Caco-2 (cell line): ENCODE results near the gene ZNF469. TPM values are rescaled to one million over a fixed set of nuclear protein-coding genes. Genes with fewer than 3 reads are reported as not detected.

Experiments
- BruUV-seq: library from RNA; stranded (reverse); fragments of 400-500 nt; replicated peaks from 2 replicates; lab custom pipeline; 2021; lab: Mats Ljungman, UMichigan
- CTCF ChIA-PET: fragments of 300-600 bp; sonication (Branson Sonifier 250); formaldehyde crosslinking; loops from one replicate; lab custom pipeline; 2022; ENCODE audit warnings: antibody characterized with exemption; lab: Charles Lee
- POLR2A ChIA-PET: fragments of 300-600 bp; sonication (Branson Sonifier 250); formaldehyde crosslinking; loops from one replicate; lab custom pipeline; 2022; ENCODE audit warnings: antibody characterized with exemption; lab: Charles Lee
- DNase-seq, 2 experiments: peaks; one replicate each; pipeline versions ENCODE4 v3.0.0 to v3.0.0-alpha.2; 2020 to 2022
- H3K27me3 ChIP-seq: replicated peaks from 2 replicates; pipeline ENCODE4 v1.6.0; 2011; ENCODE audit warnings: low read length; ENCODE audit not compliant: control insufficient read depth, insufficient read depth
- H3K36me3 ChIP-seq: 2 replicates; pipeline ENCODE4 v1.5.1; 2011; ENCODE audit warnings: low read length; ENCODE audit not compliant: control insufficient read depth, insufficient read depth
- H3K4me1 ChIP-seq: fragments of 250-450 bp; sonication (Bioruptor Pico); 2 replicates; pipeline ENCODE4 v1.5.1; 2020; ENCODE audit warnings: mild to moderate bottlenecking
- H3K4me3 ChIP-seq: 2 replicates; pipeline ENCODE4 v1.5.1; 2011; ENCODE audit warnings: low read depth, mild to moderate bottlenecking, control low read depth, low read length
- H3K9me3 ChIP-seq: fragments of 250-450 bp; sonication (Bioruptor Pico); 2 replicates; pipeline ENCODE4 v1.5.1; 2020; ENCODE audit warnings: mild to moderate bottlenecking, moderate library complexity
- H3K27ac Mint-ChIP-seq: one replicate; pipeline ENCODE4 v1.8.0; 2022; ENCODE audit warnings: mixed read lengths; ENCODE audit not compliant: unreplicated experiment
- H3K27me3 Mint-ChIP-seq: one replicate; pipeline ENCODE4 v1.8.0; 2022; ENCODE audit warnings: mixed read lengths; ENCODE audit not compliant: insufficient read depth, unreplicated experiment
- H3K36me3 Mint-ChIP-seq: one replicate; pipeline ENCODE4 v1.8.0; 2022; ENCODE audit warnings: mild to moderate bottlenecking, mixed read lengths; ENCODE audit not compliant: insufficient read depth, unreplicated experiment
- H3K4me1 Mint-ChIP-seq: one replicate; pipeline ENCODE4 v1.8.0; 2022; ENCODE audit warnings: low read depth, mixed read lengths; ENCODE audit not compliant: unreplicated experiment
- H3K4me3 Mint-ChIP-seq: one replicate; pipeline ENCODE4 v1.8.0; 2022; ENCODE audit warnings: mild to moderate bottlenecking, moderate library complexity, mixed read lengths; ENCODE audit not compliant: unreplicated experiment
- H3K9me3 Mint-ChIP-seq: one replicate; pipeline ENCODE4 v1.8.0; 2022; ENCODE audit warnings: mixed read lengths; ENCODE audit not compliant: unreplicated experiment
- intact Hi-C: fragments of 100-400 bp; cut with micrococcal nuclease; formaldehyde crosslinking; loops from one replicate; pipeline ENCODE4 v1.10.0; 2022; ENCODE audit not compliant: unreplicated experiment
- total RNA-seq: library from RNA; stranded (reverse); gene quantifications from 2 replicates; pipeline ENCODE4 v1.2.3, GENCODE V29; 2022
- TF ChIP-seq, protein P1 (sequence below), 2 experiments: fragments of 200-600 bp in 1 of 2; IDR thresholded peaks; 1 replicate in 1 of 2; 2 replicates in 1 of 2; pipeline versions ENCODE4 v1.5.1 to v1.8.0; 2011 to 2022; ENCODE audit warnings: antibody characterized with exemption in 1 of 2, control low read depth in 1 of 2, inconsistent platforms in 1 of 2, low read depth in 1 of 2, low read length in 1 of 2, mild to moderate bottlenecking in 1 of 2, moderate library complexity in 1 of 2; ENCODE audit not compliant: insufficient read depth in 1 of 2, severe bottlenecking in 1 of 2, unreplicated experiment in 1 of 2

ZNF469 gene
- total RNA-seq, 1 experiment from 2014 or later, result 0.07 TPM

DNA sequence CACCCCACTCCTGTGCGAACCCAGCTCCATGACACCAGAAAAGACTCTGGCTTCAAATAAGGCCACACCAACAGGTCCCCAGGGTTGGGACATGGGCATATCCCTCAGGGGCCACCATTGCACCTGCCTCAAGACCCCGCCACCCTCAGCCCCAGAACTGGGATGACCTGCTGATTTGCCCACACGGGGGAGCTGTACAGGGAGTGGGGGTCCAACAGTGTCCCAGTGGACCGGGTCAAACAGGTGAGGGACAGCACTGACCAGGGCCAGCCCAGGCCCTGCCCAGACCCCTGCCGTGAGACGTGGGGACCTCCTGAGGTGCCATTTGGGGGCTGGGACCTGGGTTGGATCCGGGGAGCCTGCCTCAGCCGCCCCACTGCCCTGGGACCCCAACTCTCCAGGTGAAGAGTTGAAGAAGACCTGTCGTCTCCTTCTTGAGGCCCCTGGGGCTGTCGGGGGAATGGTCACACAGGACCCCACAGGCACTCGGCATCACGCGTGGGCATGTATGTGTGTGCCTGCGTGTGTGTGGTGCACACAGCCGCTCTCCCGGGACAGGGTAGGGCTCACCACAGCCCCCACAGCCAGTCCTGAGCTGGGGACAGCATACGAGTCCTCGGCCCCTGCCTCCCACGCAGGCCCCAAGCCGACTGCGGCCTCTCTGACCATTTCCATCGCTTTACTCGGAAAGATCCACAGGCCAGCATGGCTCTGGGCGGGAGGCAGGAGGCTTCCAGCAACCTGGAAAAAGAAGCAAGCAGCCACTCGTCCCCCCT, 34.2 kb upstream of the ZNF469 start:
- TF ChIP-seq, protein P1, sequence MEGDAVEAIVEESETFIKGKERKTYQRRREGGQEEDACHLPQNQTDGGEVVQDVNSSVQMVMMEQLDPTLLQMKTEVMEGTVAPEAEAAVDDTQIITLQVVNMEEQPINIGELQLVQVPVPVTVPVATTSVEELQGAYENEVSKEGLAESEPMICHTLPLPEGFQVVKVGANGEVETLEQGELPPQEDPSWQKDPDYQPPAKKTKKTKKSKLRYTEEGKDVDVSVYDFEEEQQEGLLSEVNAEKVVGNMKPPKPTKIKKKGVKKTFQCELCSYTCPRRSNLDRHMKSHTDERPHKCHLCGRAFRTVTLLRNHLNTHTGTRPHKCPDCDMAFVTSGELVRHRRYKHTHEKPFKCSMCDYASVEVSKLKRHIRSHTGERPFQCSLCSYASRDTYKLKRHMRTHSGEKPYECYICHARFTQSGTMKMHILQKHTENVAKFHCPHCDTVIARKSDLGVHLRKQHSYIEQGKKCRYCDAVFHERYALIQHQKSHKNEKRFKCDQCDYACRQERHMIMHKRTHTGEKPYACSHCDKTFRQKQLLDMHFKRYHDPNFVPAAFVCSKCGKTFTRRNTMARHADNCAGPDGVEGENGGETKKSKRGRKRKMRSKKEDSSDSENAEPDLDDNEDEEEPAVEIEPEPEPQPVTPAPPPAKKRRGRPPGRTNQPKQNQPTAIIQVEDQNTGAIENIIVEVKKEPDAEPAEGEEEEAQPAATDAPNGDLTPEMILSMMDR (IDR thresholded peaks at IDR 0.05; ENCODE audit: insufficient read depth in 1 of 2, low read depth in 1 of 2, low read length in 1 of 2, severe bottlenecking in 1 of 2, unreplicated experiment in 1 of 2), result no peak
- Histone ChIP-seq H3K4me1 (no peaks in the 10 kb centered on the region), H3K36me3 (no peaks in the 10 kb centered on the region), H3K27me3 (no peaks in the 10 kb centered on the region), H3K4me3 (no peak overlapping the region), H3K9me3 (peaks cover 3% of the 10 kb centered on the region)
- no TSS peak for BruUV-seq
- no peak overlapping the region for H3K4me3 Mint-ChIP-seq
- no peak overlapping the region for H3K27ac Mint-ChIP-seq
- no peaks in the 10 kb centered on the region for H3K27me3 Mint-ChIP-seq
- intact Hi-C loops, result no loop called here
- ChIA-PET POLR2A (no interaction called here), CTCF (no interaction called here)
- no peaks in the 10 kb centered on the region for H3K36me3 Mint-ChIP-seq
- H3K4me1 Mint-ChIP-seq, result no peaks in the 10 kb centered on the region
- DNase-seq, result no peak
- peaks cover 18% of the 10 kb centered on the region for H3K9me3 Mint-ChIP-seq

DNA sequence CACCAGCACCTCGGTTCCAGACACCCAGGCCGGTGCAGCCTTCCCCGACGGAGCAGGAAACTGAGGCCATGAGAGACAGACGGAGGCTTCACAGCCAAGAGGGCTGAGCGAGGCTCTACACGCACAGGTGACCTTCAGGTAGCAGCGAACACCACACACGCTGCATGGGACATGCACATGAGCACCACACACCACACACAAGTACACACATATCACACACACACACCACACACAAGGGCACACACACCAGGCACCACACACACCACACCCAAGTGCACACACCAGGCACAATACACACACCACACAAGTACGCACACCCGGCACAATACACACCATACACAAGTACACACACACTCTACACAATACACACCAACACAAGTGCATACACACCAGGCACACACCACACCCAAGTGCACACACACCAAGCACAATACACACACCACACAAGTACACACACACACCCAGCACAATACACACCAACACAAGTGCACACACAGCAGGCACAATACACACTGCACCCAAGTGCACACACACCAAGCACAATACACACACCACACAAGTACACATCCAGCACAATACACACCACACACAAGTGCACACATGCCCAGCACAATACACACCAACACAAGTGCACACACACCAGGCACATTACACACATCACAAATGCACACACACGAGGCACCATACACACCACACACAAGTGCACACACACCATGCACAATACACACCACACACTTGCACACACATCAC, 33.4 kb upstream of the ZNF469 start:
- intact Hi-C loops, result no loop called here
- TF ChIP-seq, protein P1 (IDR thresholded peaks at IDR 0.05; ENCODE audit: insufficient read depth in 1 of 2, low read depth in 1 of 2, low read length in 1 of 2, severe bottlenecking in 1 of 2, unreplicated experiment in 1 of 2), result no peak
- no peaks in the 10 kb centered on the region for H3K4me1 ChIP-seq
- H3K27me3 ChIP-seq, result no peaks in the 10 kb centered on the region
- CTCF ChIA-PET, result no interaction called here
- H3K36me3 ChIP-seq, result no peaks in the 10 kb centered on the region
- no peak for DNase-seq
- peaks cover 11% of the 10 kb centered on the region for H3K9me3 Mint-ChIP-seq
- no peaks in the 10 kb centered on the region for H3K36me3 Mint-ChIP-seq
- BruUV-seq, result no TSS peak
- no peaks in the 10 kb centered on the region for H3K27me3 Mint-ChIP-seq
- POLR2A ChIA-PET, result no interaction called here
- no peak overlapping the region for H3K27ac Mint-ChIP-seq
- no peak overlapping the region for H3K4me3 ChIP-seq
- H3K4me3 Mint-ChIP-seq, result no peak overlapping the region
- no peaks in the 10 kb centered on the region for H3K9me3 ChIP-seq
- H3K4me1 Mint-ChIP-seq, result no peaks in the 10 kb centered on the region

DNA sequence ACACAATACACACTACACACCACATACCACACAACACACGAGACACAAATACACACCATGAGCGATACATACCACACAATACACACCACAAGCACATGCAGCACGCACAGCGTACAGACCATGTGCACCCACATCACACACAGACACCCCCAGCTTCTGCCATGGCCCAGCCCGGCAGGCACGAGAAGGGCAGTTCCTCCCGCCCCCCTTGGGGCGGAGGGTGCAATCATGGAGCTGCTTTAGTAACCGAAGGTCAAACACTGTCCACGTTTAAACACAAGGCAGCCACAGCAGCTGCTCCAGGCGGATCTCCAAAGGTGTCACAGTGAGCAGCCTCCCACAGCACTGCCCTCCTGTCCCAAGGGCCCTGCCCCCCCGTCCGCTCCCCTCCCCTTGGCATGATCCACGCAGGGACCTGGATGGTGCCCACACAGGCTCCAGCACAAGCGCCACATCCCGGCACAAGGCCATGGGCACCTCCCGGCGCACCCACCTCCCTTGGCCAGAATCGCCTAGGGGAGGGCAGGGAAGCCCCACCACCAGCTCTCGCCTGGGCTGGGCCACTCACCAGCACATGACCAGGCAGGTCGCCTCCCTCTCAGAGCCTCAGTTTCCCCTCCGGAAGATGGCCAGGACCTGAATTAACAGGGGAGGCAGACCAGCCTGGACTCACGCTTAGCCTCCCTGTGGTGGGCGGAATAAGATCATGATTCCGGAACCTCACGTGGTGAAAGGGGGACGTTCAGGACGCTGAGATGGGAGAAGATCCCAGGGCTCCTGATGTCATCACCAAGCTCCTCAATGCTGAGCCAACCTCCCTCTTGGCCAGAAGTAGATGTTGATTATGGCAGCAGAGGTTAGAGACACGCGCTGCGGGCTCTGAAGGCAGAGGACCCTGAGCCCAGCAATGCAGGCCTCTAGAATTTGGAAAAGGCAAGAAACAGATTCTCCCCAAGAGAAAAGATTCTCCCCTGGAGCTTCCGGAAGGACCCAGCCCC, 32.6 kb upstream of the ZNF469 start:
- ChIA-PET CTCF (no interaction called here), POLR2A (no interaction called here)
- no peaks in the 10 kb centered on the region for H3K4me1 Mint-ChIP-seq
- H3K36me3 ChIP-seq, result no peaks in the 10 kb centered on the region
- TF ChIP-seq, protein P1 (IDR thresholded peaks at IDR 0.05; ENCODE audit: insufficient read depth in 1 of 2, low read depth in 1 of 2, low read length in 1 of 2, severe bottlenecking in 1 of 2, unreplicated experiment in 1 of 2), result no peak
- H3K27ac Mint-ChIP-seq, result no peak overlapping the region
- H3K4me3 Mint-ChIP-seq, result no peak overlapping the region
- intact Hi-C loops, result no loop called here
- no TSS peak for BruUV-seq
- no peaks in the 10 kb centered on the region for H3K27me3 Mint-ChIP-seq
- H3K9me3 Mint-ChIP-seq, result peaks cover 11% of the 10 kb centered on the region
- no peaks in the 10 kb centered on the region for H3K4me1 ChIP-seq
- no peak overlapping the region for H3K4me3 ChIP-seq
- no peaks in the 10 kb centered on the region for H3K36me3 Mint-ChIP-seq
- H3K27me3 ChIP-seq, result no peaks in the 10 kb centered on the region
- no peaks in the 10 kb centered on the region for H3K9me3 ChIP-seq
- DNase-seq, result no peak
